A549 (cell line): ENCODE results near the gene PRC1.
A peak's percentile ranks its signal among the peaks of the same experiment; 100 is the strongest.

ENCODE experiments used
- CTCF ChIP-seq: fragments of >200 bp; sonication (Bioruptor Twin); formaldehyde crosslinking; IDR thresholded peaks from 3 replicates; pipeline ENCODE4 v1.5.1; 2016
- EP300 ChIP-seq, 2 experiments: fragments of >200 bp; sonication (Bioruptor Twin); formaldehyde crosslinking; IDR thresholded peaks; 2 replicates in 1 of 2; 3 replicates in 1 of 2; pipeline ENCODE4 v1.6.1; 2016 to 2017
- MAFK ChIP-seq: fragments of 450-650 bp; IDR thresholded peaks from 2 replicates; pipeline ENCODE4 v1.6.1; 2014; ENCODE audit not compliant: partially characterized antibody
- POLR2A ChIP-seq: IDR thresholded peaks from 2 replicates; pipeline ENCODE4 v1.6.1; 2012; ENCODE audit warnings: mild to moderate bottlenecking, low read length
- RARB ChIP-seq: fragments of 250-450 bp; sonication (Bioruptor Pico); IDR thresholded peaks from 2 replicates; pipeline ENCODE4 v1.8.0; 2021; ENCODE audit warnings: mild to moderate bottlenecking, moderate library complexity
- RFX5 ChIP-seq: fragments of 450-650 bp; IDR thresholded peaks from 2 replicates; pipeline ENCODE4 v1.7.1; 2014; ENCODE audit warnings: antibody characterized with exemption, mild to moderate bottlenecking, moderate library complexity
- TF ChIP-seq, protein P1 (sequence below): IDR thresholded peaks from 2 replicates; pipeline ENCODE4 v1.6.1; 2012; ENCODE audit warnings: low read depth, borderline replicate concordance

GRCh38 chr15:90932660-90932991, 61.7 kb downstream of the PRC1 start:
- TF ChIP-seq, protein P1, sequence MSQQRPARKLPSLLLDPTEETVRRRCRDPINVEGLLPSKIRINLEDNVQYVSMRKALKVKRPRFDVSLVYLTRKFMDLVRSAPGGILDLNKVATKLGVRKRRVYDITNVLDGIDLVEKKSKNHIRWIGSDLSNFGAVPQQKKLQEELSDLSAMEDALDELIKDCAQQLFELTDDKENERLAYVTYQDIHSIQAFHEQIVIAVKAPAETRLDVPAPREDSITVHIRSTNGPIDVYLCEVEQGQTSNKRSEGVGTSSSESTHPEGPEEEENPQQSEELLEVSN: no peak
- TF ChIP-seq RFX5 (no peak), EP300 (IDR thresholded peaks at IDR 0.05) (no peak), CTCF (peak; percentile 3; the same call in 2 of the 3 replicates), MAFK (no peak), POLR2A (no peak), RARB (CRISPR knock-in tag) (no peak)
